AG09309 (cell line): ENCODE results near the gene ASB3.

Experiments
- DNase-seq: peaks from one replicate; pipeline ENCODE4 v3.0.0-alpha.2; 2010; ENCODE audit warnings: low read depth
- H3K4me3 ChIP-seq: 2 replicates; pipeline ENCODE4 v1.5.1; 2011; ENCODE audit warnings: mild to moderate bottlenecking, low read depth, low read length, moderate library complexity; ENCODE audit not compliant: control insufficient read depth
- TF ChIP-seq, protein P1 (sequence below): IDR thresholded peaks from 2 replicates; pipeline ENCODE4 v1.5.1; 2011; ENCODE audit warnings: mild to moderate bottlenecking, low read depth, low read length, inconsistent platforms; ENCODE audit not compliant: insufficient read depth, control insufficient read depth; ENCODE audit errors: missing control alignments

The ASB3 gene

DNA sequence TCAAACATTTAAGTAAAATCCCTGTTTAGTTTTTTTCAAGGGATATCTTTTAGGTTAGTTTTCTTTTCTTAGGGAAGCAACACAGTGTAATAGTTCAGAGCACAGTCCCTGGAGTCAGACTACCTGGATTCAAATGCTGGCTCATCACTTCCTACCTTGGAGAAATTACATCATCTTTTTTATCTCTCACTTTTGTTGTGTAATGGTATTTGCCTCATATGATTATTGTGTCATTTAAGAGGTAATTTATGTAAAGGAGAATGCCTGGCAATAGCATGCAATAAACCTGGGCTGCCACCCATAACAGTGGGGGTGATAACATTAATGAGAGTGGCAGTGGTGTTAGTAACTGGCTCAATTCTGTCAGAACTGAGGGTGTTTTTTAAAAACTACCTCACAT, 26.4 kb upstream of the ASB3 start:
- DNase-seq = no peak
- TF ChIP-seq, protein P1, sequence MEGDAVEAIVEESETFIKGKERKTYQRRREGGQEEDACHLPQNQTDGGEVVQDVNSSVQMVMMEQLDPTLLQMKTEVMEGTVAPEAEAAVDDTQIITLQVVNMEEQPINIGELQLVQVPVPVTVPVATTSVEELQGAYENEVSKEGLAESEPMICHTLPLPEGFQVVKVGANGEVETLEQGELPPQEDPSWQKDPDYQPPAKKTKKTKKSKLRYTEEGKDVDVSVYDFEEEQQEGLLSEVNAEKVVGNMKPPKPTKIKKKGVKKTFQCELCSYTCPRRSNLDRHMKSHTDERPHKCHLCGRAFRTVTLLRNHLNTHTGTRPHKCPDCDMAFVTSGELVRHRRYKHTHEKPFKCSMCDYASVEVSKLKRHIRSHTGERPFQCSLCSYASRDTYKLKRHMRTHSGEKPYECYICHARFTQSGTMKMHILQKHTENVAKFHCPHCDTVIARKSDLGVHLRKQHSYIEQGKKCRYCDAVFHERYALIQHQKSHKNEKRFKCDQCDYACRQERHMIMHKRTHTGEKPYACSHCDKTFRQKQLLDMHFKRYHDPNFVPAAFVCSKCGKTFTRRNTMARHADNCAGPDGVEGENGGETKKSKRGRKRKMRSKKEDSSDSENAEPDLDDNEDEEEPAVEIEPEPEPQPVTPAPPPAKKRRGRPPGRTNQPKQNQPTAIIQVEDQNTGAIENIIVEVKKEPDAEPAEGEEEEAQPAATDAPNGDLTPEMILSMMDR = no peak
- H3K4me3 ChIP-seq = no peak overlapping the region

DNA sequence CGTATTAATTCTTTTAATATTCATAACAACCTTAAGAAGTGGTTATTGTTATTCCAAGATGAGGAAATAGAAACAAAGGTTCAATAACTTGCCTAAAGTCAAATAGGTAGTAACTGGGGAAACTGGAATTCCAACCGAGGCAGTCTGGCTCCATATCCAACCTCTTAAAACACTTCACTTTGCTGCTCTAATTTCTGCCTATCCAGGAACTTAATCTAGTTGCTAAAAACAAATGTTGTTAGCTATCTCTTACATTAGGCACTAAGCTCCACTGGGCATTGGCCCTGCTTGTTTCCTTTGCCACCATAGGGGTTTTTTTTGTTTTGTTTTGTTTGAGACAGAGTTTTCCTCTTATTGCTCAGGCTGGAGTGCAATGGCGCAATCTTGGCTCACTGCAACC, 24.8 kb upstream of the ASB3 start:
- no peak for DNase-seq
- TF ChIP-seq, protein P1 = no peak
- H3K4me3 ChIP-seq = no peak overlapping the region

DNA sequence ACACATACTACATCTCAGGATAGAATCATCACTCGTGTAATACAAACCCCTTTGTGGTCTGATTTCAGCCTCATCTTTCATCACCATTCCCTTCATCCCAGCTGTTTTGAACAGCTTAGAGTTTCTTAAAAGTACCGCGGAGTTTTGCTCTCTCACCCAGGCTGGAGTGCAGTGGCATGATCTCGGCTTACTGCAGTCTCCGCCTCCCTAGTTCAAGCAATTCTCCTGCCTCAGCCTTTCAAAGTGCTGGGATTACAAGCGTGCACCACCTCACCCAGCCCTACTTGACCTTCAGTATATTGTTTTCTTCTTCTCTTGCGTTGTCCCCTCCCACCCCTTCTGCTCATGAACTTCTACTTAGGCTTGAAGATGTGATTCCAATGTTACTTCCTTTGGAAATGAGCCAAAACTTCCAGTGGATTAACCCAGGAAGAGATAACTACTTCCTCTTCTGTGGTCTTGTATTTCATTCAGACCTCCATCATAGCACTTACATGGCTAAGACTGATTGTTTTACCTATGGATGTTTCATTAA, 15.9 kb upstream of the ASB3 start:
- H3K4me3 ChIP-seq = no peak overlapping the region
- no peak for DNase-seq
- TF ChIP-seq, protein P1 = no peak

DNA sequence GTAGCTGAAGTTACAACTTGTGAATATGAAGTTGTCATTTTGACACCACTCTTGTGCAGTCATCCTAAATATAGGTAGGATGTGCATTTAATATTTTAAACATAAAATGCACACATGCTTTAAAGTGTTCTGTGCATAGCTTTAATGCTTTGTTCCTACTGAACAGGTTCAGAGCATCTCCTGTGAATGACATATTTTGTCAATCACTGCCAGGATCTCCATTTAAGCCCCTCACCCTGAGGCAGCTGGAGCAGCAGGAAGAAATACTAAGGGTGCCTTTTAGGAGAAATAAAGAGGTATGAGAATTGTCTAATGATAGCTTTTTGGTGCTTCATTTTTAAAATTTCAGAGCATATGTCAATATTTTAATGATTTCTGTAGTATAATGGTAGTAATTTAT, 14.8 kb upstream of the ASB3 start:
- H3K4me3 ChIP-seq = no peak overlapping the region
- TF ChIP-seq, protein P1 = no peak
- no peak for DNase-seq

DNA sequence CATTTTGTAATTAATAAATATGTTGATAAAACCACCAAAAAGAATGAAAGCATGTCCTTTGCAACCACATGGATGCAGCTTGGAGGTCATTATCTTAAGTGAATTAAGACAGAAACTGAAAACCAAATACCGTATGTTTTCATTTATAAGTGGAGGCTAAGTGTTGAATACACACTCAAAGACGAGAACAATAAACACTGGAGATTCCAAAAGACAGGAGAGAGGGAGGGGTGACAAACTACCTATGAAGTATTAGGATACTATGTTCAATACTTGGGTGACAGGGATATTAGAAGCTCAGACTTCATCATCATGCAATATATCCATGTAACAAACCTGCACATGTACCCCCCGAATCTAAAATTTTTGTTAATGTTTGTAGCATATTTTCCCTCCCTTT, 7.1 kb upstream of the ASB3 start:
- TF ChIP-seq, protein P1 = no peak
- no peak for DNase-seq
- H3K4me3 ChIP-seq = no peak overlapping the region

DNA sequence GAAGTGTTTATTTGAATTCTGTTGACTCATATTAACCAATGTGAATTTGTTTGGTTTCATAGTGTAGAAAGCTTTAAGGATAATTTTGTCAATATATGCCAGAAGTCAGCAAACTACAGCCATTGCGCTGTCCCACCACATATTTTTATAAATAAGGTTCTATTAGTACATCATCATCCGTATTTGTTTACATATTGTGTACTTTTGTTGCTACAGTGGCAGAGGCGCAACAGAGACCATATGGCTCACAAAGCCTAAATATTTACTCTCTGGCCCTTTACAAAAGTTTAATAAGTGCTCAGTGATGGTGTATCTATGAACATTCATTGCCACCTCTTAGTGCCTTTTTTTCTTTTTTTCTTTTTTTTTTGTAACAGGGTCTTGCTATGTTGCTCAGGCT, 6.5 kb upstream of the ASB3 start:
- no peak for DNase-seq
- no peak overlapping the region for H3K4me3 ChIP-seq
- TF ChIP-seq, protein P1 = no peak
